Adrenal gland (tissue), 12 donors: ENCODE measurements around the gene DNAJC8. TPM values are rescaled to one million over a fixed set of nuclear protein-coding genes. Genes with fewer than 3 reads are reported as not detected.

Experiments
- DNase-seq, 7 donors: peaks; one replicate each; pipeline ENCODE4 v3.0.0-alpha.2; 2019 to 2020
- H3K27ac ChIP-seq, 5 donors: fragments of 200-600 bp; sonication (generic) in 4 of 5; 1 replicate in 3 of 5; 2 replicates in 2 of 5; pipeline versions ENCODE4 v1.5.1 to v1.8.0; 2016 to 2020; ENCODE audit warnings: mild to moderate bottlenecking in 1 of 5
- H3K27me3 ChIP-seq: fragments of 200-600 bp; 2 replicates; pipeline ENCODE4 v1.8.0; 2021
- H3K36me3 ChIP-seq, 2 donors: fragments of 200-600 bp; replicated peaks in 1 of 2; 1 replicate in 1 of 2; 2 replicates in 1 of 2; pipeline versions ENCODE4 v1.5.1 to v1.8.0; 2018 to 2022
- H3K4me1 ChIP-seq, 2 donors: fragments of 200-600 bp; replicated peaks in 1 of 2; 1 replicate in 1 of 2; 2 replicates in 1 of 2; pipeline versions ENCODE4 v1.5.1 to v1.8.0; 2018 to 2021
- H3K4me3 ChIP-seq, 4 donors: fragments of 200-600 bp; sonication (generic) in 3 of 4; one replicate each; pipeline ENCODE4 v1.5.1; 2016 to 2018
- H3K9me3 ChIP-seq, 3 donors: fragments of 200-600 bp; sonication (generic) in 1 of 3; replicated peaks in 1 of 3; 1 replicate in 2 of 3; 2 replicates in 1 of 3; pipeline versions ENCODE4 v1.5.1 to v1.8.0; 2016 to 2021
- POLR2A ChIP-seq, 2 donors: fragments of 450-650 bp; IDR thresholded peaks; one replicate each; pipeline ENCODE4 v1.6.1; 2017; ENCODE audit warnings: antibody characterized with exemption in 2 of 2, mild to moderate bottlenecking in 2 of 2, moderate library complexity in 1 of 2
- WGBS, 4 donors: extraction: QIAGEN DNeasy Blood & Tissue Kit in 2 of 4; methylation state at CpG; one replicate each; pipeline versions ENCODE4 v1.1.5 to v1.1.7; 2013 to 2017; 5-methylcytosine and 5-hydroxymethylcytosine counted together
- intact Hi-C, 2 donors: fragments of 100-400 bp; cut with DNase I; formaldehyde crosslinking; loops; one replicate each; pipeline versions ENCODE4 v1.14.1 to v1.15.0; 2022 to 2023
- polyA plus RNA-seq, 3 donors: library from polyadenylated mRNA; stranded (reverse); fragments of 200-250 nt in 2 of 3; fragments of 350-450 nt in 1 of 3; fragmentation: Illumina TruSeq in 1 of 3; extraction: RNeasy Lipid Tissue Mini Kit (QIAGEN cat#74804) in 1 of 3; gene quantifications; one replicate each; pipeline ENCODE4 v1.2.3, GENCODE V29; 2013 to 2014
- total RNA-seq, 9 donors: library from RNA; depleted of rRNA in 4 of 9; stranded (reverse); fragments of >200 nt in 4 of 9; fragments of 120-200 nt in 1 of 9; fragmentation: NEBNext Ultra II Directional in 1 of 9; extraction: Animal tissue kit (Norgen Biotek cat#: 25700) in 1 of 9; gene quantifications; one replicate each; pipeline versions ENCODE4 v1.1.0 to v1.2.4, GENCODE V29; 2013 to 2023
- TF ChIP-seq, protein P1 (sequence below), 6 experiments: fragments of 450-650 bp in 4 of 6; fragments of 200-600 bp in 2 of 6; sonication (generic) in 1 of 6; IDR thresholded peaks; 1 replicate in 5 of 6; 2 replicates in 1 of 6; pipeline versions ENCODE4 v1.5.1 to v1.8.0; 2016 to 2021; ENCODE audit warnings: antibody characterized with exemption in 6 of 6, mild to moderate bottlenecking in 2 of 6, moderate library complexity in 1 of 6
- donor health status: healthy with polysubstance abuse.
- donor health status: Bipolar disorder and iron deficiency.
- donor health status: DM: yes; HTN: yes; CAD: no.
- donor health status: DM: no; HTN: no; CAD: no.
- donor health status: DM: no; HTN: no; CAD: no.
- donor health status: DM: yes; HTN: yes; CAD: no.

DNAJC8 gene
- total and polyA plus RNA-seq, 12 donors, result 45.7 to 150 (median 66.9) TPM

DNA sequence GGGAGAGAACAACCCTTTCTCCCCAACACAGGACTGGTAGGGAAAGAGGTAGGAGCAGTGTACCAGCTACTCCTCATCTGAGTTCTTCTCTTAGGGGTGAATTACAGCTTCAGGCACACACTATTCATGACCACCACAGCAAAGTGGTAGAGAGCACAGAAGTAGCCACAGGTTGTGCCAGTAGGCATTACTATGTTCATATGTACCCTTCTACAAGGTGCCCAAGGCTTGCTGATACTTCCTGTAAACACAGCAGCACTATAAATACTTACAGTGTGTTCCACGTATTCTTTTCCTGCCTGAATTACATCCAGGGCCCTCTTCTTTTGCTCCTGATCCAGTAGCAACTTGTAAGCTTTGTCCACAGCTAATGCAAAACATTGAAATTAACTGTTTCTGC is 23.1 kb downstream of the DNAJC8 start:
- Histone ChIP-seq H3K4me1 (peaks cover 0 to 6% of the 10 kb centered on the region in 2 donors), H3K4me3 (no peak overlapping the region), H3K9me3 (no peaks in the 10 kb centered on the region), H3K27me3 (no peaks in the 10 kb centered on the region), H3K36me3 (peaks cover 0 to 41% of the 10 kb centered on the region in 2 donors), H3K27ac (no peak overlapping the region)
- TF ChIP-seq, protein P1, sequence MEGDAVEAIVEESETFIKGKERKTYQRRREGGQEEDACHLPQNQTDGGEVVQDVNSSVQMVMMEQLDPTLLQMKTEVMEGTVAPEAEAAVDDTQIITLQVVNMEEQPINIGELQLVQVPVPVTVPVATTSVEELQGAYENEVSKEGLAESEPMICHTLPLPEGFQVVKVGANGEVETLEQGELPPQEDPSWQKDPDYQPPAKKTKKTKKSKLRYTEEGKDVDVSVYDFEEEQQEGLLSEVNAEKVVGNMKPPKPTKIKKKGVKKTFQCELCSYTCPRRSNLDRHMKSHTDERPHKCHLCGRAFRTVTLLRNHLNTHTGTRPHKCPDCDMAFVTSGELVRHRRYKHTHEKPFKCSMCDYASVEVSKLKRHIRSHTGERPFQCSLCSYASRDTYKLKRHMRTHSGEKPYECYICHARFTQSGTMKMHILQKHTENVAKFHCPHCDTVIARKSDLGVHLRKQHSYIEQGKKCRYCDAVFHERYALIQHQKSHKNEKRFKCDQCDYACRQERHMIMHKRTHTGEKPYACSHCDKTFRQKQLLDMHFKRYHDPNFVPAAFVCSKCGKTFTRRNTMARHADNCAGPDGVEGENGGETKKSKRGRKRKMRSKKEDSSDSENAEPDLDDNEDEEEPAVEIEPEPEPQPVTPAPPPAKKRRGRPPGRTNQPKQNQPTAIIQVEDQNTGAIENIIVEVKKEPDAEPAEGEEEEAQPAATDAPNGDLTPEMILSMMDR (IDR thresholded peaks at IDR 0.05), result no peak
- TF ChIP-seq POLR2A (IDR thresholded peaks at IDR 0.05), result no peak
- 46 to 84% (median 75%) methylated on average over 1 of the region's 1 CpG for WGBS, 4 donors
- DNase-seq, result no peak
- intact Hi-C loops, result loop anchor here in 1 of 2 donors (5.0 kb wide), 2 partner anchors 117 to 352 kb away; no protein-coding TSS in a partner anchor

DNA sequence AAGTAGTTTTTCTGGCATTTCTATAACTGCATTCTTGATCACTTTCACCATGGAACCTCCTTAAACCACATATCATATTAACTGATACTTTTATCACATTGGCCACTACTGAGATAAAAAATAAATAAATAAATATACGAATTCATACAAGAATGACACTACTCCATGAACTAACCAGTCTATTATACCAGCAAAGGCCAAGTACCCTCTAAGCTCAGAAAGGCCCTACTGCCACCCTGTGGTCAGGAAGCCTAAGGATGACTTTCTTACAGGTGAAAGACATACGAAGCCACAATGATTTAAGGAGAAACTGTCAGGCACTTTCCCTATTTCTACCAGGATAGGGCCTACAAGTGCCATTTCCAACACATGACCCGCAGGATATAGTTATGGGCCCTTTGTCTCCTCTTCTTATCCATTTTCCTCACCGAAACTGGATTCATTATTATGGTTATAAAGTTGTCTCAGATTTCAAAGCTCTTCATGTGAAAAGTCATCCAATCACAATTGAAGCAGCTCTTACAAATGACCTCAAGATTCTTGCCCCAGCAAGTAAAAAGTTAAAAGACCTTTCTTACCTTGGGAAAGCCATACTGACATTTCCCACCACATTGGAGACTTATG is 23.9 kb downstream of the DNAJC8 start:
- peak; percentile 35 to 78 (median 42) for DNase-seq
- no peak for TF ChIP-seq POLR2A (IDR thresholded peaks at IDR 0.05)
- TF ChIP-seq, protein P1 (IDR thresholded peaks at IDR 0.05), result peak; percentile 32 to 65 (median 54)
- intact Hi-C loops, result loop anchor here in 1 of 2 donors (5.0 kb wide), 2 partner anchors 117 to 352 kb away; no protein-coding TSS in a partner anchor

DNA sequence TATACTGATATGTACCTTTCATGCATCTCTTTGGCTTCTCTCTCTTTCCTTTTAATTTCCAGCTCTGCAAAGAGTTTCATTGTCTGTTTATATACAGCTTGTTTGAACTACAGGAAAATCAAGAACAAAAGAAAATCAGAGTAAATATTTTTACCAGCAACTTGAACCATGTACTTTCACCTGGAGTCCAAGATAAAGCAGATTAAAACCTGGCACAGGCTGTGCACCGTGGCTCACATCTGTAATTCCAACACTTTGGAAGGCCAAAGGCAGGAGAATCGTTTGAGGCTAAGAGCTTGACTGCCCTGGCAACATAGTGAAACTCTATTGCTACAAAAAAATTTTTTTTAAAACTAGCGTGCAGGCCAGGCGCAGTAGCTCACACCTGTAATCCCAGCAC is 27.6 kb downstream of the DNAJC8 start:
- H3K36me3 ChIP-seq, result peaks cover 0 to 65% of the 10 kb centered on the region in 2 donors
- 79 to 94% (median 93%) methylated on average over 4 of the region's 4 CpGs for WGBS, 4 donors
- no peak for DNase-seq

More for the DNA sequence above, 23.9 kb downstream of the DNAJC8 start:
- no peaks in the 10 kb centered on the region for H3K9me3 ChIP-seq
- H3K27ac ChIP-seq, result no peak overlapping the region
- 38 to 51% (median 47%) methylated on average over 4 of the region's 4 CpGs for WGBS, 4 donors
- H3K4me3 ChIP-seq, result no peak overlapping the region
- peaks cover 0 to 6% of the 10 kb centered on the region in 2 donors for H3K4me1 ChIP-seq
- no peaks in the 10 kb centered on the region for H3K27me3 ChIP-seq
- peaks cover 0 to 41% of the 10 kb centered on the region in 2 donors for H3K36me3 ChIP-seq

DNA sequence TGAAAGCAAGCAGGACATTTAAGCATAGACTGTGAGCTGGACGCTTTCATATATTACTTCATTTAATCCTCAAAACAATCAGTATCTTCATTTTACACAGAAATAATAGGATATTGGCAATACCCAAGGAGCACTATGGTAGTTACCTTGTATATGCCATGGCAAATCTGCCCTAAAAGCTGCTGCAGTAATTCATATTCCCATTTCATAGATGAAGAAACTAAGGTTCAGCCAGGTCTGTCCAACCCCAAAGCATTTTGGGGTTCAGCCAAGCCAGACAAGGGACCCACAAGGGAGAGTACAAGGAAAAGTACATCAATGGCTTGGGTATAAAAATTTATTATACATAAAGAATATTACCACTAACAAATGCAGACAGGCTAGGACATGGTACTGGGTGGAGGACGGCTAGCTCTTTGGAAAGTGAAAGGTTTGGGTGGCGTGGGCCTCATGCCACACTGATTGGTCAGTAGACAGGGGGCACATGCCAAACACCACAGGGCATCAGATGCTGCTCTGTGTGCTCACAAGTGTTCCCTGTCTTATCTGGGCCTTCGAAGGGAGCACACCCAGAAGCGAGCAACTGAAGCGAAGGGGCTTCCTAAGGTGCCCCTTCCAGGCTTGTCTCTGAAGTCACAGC is 32.5 kb downstream of the DNAJC8 start:
- Histone ChIP-seq H3K4me1 (no peaks in the 10 kb centered on the region), H3K9me3 (no peaks in the 10 kb centered on the region), H3K36me3 (peaks cover 0 to 66% of the 10 kb centered on the region in 2 donors), H3K27ac (no peak overlapping the region), H3K27me3 (no peaks in the 10 kb centered on the region), H3K4me3 (no peak overlapping the region)
- DNase-seq, result peak in 1 of 7 donors; percentile 10
- WGBS, 4 donors, result 92 to 98% (median 94%) methylated on average over 5 to 6 of the region's 6 CpGs
- no peak for TF ChIP-seq POLR2A (IDR thresholded peaks at IDR 0.05)
- TF ChIP-seq, protein P1 (IDR thresholded peaks at IDR 0.05), result no peak
- intact Hi-C loops, result no loop called here

More for the DNA sequence above, 27.6 kb downstream of the DNAJC8 start:
- H3K27ac ChIP-seq, result no peak overlapping the region
- no peak for TF ChIP-seq POLR2A (IDR thresholded peaks at IDR 0.05)
- TF ChIP-seq, protein P1 (IDR thresholded peaks at IDR 0.05), result no peak
- intact Hi-C loops, result loop anchor here in 1 of 2 donors (5.0 kb wide), 2 partner anchors 113 to 348 kb away; no protein-coding TSS in a partner anchor
- H3K4me1 ChIP-seq, result no peaks in the 10 kb centered on the region
- H3K27me3 ChIP-seq, result no peaks in the 10 kb centered on the region
- H3K9me3 ChIP-seq, result no peaks in the 10 kb centered on the region
- no peak overlapping the region for H3K4me3 ChIP-seq
